Erythroblast (primary cell): ENCODE results near the gene ERMAP.

Source experiments
- DNase-seq, 2 experiments: peaks; one replicate each; lab custom pipeline; 2025; lab: John Stamatoyannopoulos, UW
- GATA1 ChIP-seq: IDR thresholded peaks from 2 replicates; pipeline ENCODE4 v1.6.1; 2011; ENCODE audit warnings: low read depth, mild to moderate bottlenecking, control low read depth, low read length, moderate library complexity
- POLR2A ChIP-seq: IDR thresholded peaks from 2 replicates; pipeline ENCODE4 v1.6.1; 2011; ENCODE audit warnings: mild to moderate bottlenecking, low read length

ERMAP gene

DNA sequence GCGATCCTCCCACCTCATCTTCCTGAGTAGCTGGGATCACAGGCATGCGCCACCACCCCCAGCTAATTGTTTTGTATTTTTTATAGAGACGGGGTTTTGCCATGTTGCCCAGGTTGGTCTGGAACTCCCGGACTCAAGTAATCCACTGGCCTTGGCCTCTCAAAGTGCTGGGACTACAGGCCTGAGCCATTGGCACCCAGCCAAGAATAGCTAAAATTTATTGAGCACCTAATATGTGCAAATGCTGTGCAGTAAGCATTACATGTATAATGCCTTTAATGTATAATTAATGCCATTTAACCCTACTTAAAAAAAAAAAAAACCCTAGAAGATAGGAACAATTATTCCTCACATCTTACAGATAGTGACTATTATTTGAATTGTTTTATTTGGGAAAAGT is 72.3 kb downstream of the ERMAP start:
- DNase-seq, result no peak
- TF ChIP-seq POLR2A, result no peak
- no peak for TF ChIP-seq GATA1

DNA sequence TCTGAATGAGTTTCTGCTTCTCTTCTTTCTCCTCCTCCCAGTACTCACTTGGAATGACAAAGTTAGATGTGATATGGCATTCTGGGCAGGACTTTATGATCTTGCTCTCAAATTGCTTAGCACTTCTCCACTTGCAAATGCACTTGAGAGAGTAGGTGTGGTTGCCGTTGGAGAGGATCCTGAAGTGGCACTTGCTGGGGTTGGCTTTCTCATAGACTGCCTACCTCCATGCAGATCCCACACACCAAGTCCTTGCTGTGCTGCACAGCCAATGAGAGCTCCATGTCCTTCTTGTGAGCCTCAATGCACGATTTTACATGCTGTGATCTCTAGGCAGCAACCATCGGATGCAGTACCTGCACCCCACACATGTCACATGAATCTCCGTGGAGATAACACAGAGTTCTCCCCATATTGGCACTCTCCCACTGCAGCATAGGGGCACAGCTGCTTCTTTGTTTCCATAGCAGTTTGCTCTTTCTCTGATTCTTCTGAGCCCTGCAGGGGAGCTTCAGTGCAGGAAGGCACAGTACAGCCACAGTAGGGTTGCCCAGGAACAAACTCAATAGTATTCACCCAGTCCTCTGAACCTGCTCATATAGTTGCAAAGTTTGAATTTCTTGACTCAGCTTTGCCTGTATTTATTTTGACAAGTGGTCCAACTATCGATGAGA is 74.7 kb downstream of the ERMAP start:
- TF ChIP-seq GATA1 (no peak), POLR2A (no peak)
- no peak for DNase-seq
